ENCODE results near the gene TAF4.
"Not testable (repeated sequence)": the region's sequence is repeated elsewhere in the genome, so short reads cannot be mapped to it uniquely, and the experiment has no call there.

Gene TAF4

GRCh38 chr20:62055862-62056115 lies 9.9 kb downstream of the TAF4 start:
- not testable (repeated sequence) for DNase-seq (ENCODE audit: low read depth in 2 of 2)

GRCh38 chr20:62055106-62055861 lies 10.4 kb downstream of the TAF4 start:
- no peak for DNase-seq (ENCODE audit: low read depth in 2 of 2)

- no peak for DNase-seq (ENCODE audit: low read depth in 2 of 2)
Observed at GRCh38 chr20:62054451-62054953, 11.2 kb downstream of the TAF4 start.

- DNase-seq (ENCODE audit: low read depth in 2 of 2): no peak
Observed at GRCh38 chr20:62053465-62054196, 12.1 kb downstream of the TAF4 start.

GRCh38 chr20:62052842-62053464 lies 12.7 kb downstream of the TAF4 start:
- no peak for DNase-seq (ENCODE audit: low read depth in 2 of 2)

- no peak for DNase-seq (ENCODE audit: low read depth in 2 of 2)
Observed at GRCh38 chr20:62052336-62052841, 13.3 kb downstream of the TAF4 start.

GRCh38 chr20:62051546-62052255 lies 14.0 kb downstream of the TAF4 start:
- DNase-seq (ENCODE audit: low read depth in 2 of 2): no peak

- DNase-seq (ENCODE audit: low read depth in 2 of 2): no peak
Observed at GRCh38 chr20:62051144-62051543, 14.5 kb downstream of the TAF4 start.

- DNase-seq (ENCODE audit: low read depth in 2 of 2): no peak
Observed at GRCh38 chr20:62050166-62051120, 15.2 kb downstream of the TAF4 start.

- no peak for DNase-seq (ENCODE audit: low read depth in 2 of 2)
Observed at GRCh38 chr20:62049342-62050165, 16.1 kb downstream of the TAF4 start.

- DNase-seq (ENCODE audit: low read depth in 2 of 2): no peak
Observed at GRCh38 chr20:62048821-62049291, 16.8 kb downstream of the TAF4 start.

GRCh38 chr20:62048346-62048761 lies 17.3 kb downstream of the TAF4 start:
- DNase-seq (ENCODE audit: low read depth in 2 of 2): no peak

GRCh38 chr20:62047666-62048345 lies 17.9 kb downstream of the TAF4 start:
- no peak for DNase-seq (ENCODE audit: low read depth in 2 of 2)

- no peak for DNase-seq (ENCODE audit: low read depth in 2 of 2)
Observed at GRCh38 chr20:62046431-62046830, 19.2 kb downstream of the TAF4 start.

GRCh38 chr20:62045529-62046285 lies 20.0 kb downstream of the TAF4 start:
- DNase-seq (ENCODE audit: low read depth in 2 of 2): no peak

- no peak for DNase-seq (ENCODE audit: low read depth in 2 of 2)
Observed at GRCh38 chr20:62045118-62045517, 20.6 kb downstream of the TAF4 start.

- DNase-seq (ENCODE audit: low read depth in 2 of 2): no peak
Observed at GRCh38 chr20:62044631-62045030, 21.1 kb downstream of the TAF4 start.

GRCh38 chr20:62043131-62043914 lies 22.4 kb downstream of the TAF4 start:
- DNase-seq (ENCODE audit: low read depth in 2 of 2): no peak

Data from stimulated activated CD8-positive, alpha-beta memory T cell treated with anti-CD3 and anti-CD28 coated beads, Interleukin-15, amount 100 ng/mL, for 4 hours (primary cell).